HepG2 (cell line): Measurements from ENCODE around the gene SYN1. TPM values are rescaled to one million over a fixed set of nuclear protein-coding genes. Genes with fewer than 3 reads are reported as not detected.

Experiments used
- ATAC-seq: fragments of 200-7000 bp; cut with Tn5 transposase; 3 replicates; pipeline ENCODE4 v1.9.1; 2020; ENCODE audit warnings: mild to moderate bottlenecking, moderate library complexity
- BruUV-seq: library from RNA; stranded (reverse); fragments of 400-500 nt; replicated peaks from 2 replicates; lab custom pipeline; 2021; lab: Mats Ljungman, UMichigan
- CTCF ChIA-PET: fragments of 300-600 bp; formaldehyde crosslinking; extraction: SDS; loops from one replicate; lab custom pipeline; 2021; ENCODE audit warnings: low total read pairs, inconsistent platforms, low intra/inter-chr PET ratio; lab: Yijun Ruan, JAX
- POLR2A ChIA-PET: fragments of 350-600 bp; sonication (Branson Sonifier 250); formaldehyde crosslinking; loops from one replicate; lab custom pipeline; 2020; ENCODE audit warnings: antibody characterized with exemption, inconsistent platforms; lab: Yijun Ruan, JAX
- DNase-seq: peaks from one replicate; pipeline ENCODE4 v3.0.0-alpha.2; 2015; ENCODE audit warnings: low spot score
- FAIRE-seq: peaks from 3 replicates; lab custom pipeline; 2011; peaks lifted over from hg19 to GRCh38; lab: Jason Lieb, UNC
- H2AFZ ChIP-seq: one replicate; pipeline ENCODE4 v1.6.1; 2011; ENCODE audit warnings: low read length, inconsistent platforms
- H3K27ac ChIP-seq: fragments of 300-600 bp; 3 replicates; pipeline ENCODE4 v1.8.0; 2011; ENCODE audit warnings: mixed run types, mild to moderate bottlenecking, mixed read lengths, low read length, inconsistent platforms; ENCODE audit not compliant: insufficient read depth; ENCODE audit errors: extremely low read length
- H3K27me3 ChIP-seq, 2 experiments: fragments of 200-600 bp in 1 of 2; 2 replicates in 1 of 2; 3 replicates in 1 of 2; pipeline versions ENCODE4 v1.6.0 to v1.8.0; 2011; ENCODE audit warnings: low read length in 2 of 2, mild to moderate bottlenecking in 2 of 2, moderate library complexity in 2 of 2, inconsistent platforms in 1 of 2; ENCODE audit not compliant: insufficient read depth in 2 of 2, control insufficient read depth in 1 of 2
- H3K36me3 ChIP-seq, 2 experiments: fragments of 200-600 bp in 1 of 2; replicated peaks in 1 of 2; 2 replicates in 1 of 2; 3 replicates in 1 of 2; pipeline versions ENCODE4 v1.5.1 to v1.8.0; 2011; ENCODE audit warnings: low read length in 2 of 2, inconsistent platforms in 1 of 2; ENCODE audit not compliant: insufficient read depth in 2 of 2, control insufficient read depth in 1 of 2
- H3K4me1 ChIP-seq: 2 replicates; pipeline ENCODE4 v1.5.1; 2012; ENCODE audit warnings: low read length, inconsistent platforms; ENCODE audit not compliant: insufficient read depth
- H3K4me2 ChIP-seq: 2 replicates; pipeline ENCODE4 v1.6.0; 2011; ENCODE audit warnings: low read depth, low read length, inconsistent platforms
- H3K4me3 ChIP-seq, 3 experiments: fragments of 200-600 bp in 1 of 3; sonication (generic), shearing (Covaris generic) in 1 of 3; replicated peaks in 1 of 3; 2 replicates each; pipeline ENCODE4 v1.5.1; 2011 to 2016; ENCODE audit warnings: low read length in 3 of 3, inconsistent platforms in 2 of 3, low read depth in 2 of 3, mild to moderate bottlenecking in 2 of 3, control low read depth in 1 of 3, mixed read lengths in 1 of 3; ENCODE audit not compliant: insufficient read depth in 1 of 3
- H3K79me2 ChIP-seq: one replicate; pipeline ENCODE4 v1.6.1; 2011; ENCODE audit warnings: low read length, inconsistent platforms; ENCODE audit not compliant: insufficient read depth
- H3K9ac ChIP-seq: 2 replicates; pipeline ENCODE4 v1.6.0; 2011; ENCODE audit warnings: mild to moderate bottlenecking, low read depth, low read length, inconsistent platforms; ENCODE audit not compliant: insufficient read depth
- H3K9me3 ChIP-seq: 2 replicates; pipeline ENCODE4 v1.5.1; 2012; ENCODE audit warnings: mild to moderate bottlenecking, low read length
- H4K20me1 ChIP-seq: 2 replicates; pipeline ENCODE4 v1.6.0; 2011; ENCODE audit warnings: inconsistent platforms, mild to moderate bottlenecking, low read length, moderate library complexity; ENCODE audit not compliant: insufficient read depth
- BCL6 ChIP-seq: IDR thresholded peaks from 2 replicates; pipeline ENCODE4 v1.6.1; 2016; ENCODE audit warnings: missing genetic modification reagents, missing compliant biosample characterization
- CC2D1A ChIP-seq: sonication (generic); formaldehyde crosslinking; IDR thresholded peaks from 2 replicates; pipeline ENCODE4 v1.8.1; 2023; ENCODE audit warnings: mild to moderate bottlenecking, missing genetic modification reagents
- ELF1 ChIP-seq: sonication (generic); formaldehyde crosslinking; IDR thresholded peaks from 2 replicates; pipeline ENCODE4 v1.4.0; 2020; ENCODE audit warnings: missing genetic modification reagents
- EZH2 ChIP-seq: conservative IDR thresholded peaks from 2 replicates; pipeline ENCODE4 v1.6.1; 2012; ENCODE audit warnings: mild to moderate bottlenecking, low read depth, low read length, moderate library complexity
- FOXP1 ChIP-seq, 2 experiments: fragments of 450-650 bp in 1 of 2; IDR thresholded peaks; 2 replicates each; pipeline ENCODE4 v1.6.1; 2017 to 2018; ENCODE audit warnings: antibody characterized with exemption in 1 of 2
- GABPB1 ChIP-seq: IDR thresholded peaks from 2 replicates; pipeline ENCODE4 v1.6.1; 2016; ENCODE audit warnings: mild to moderate bottlenecking, missing genetic modification reagents, moderate library complexity, missing compliant biosample characterization
- GLMP ChIP-seq: sonication (generic); formaldehyde crosslinking; IDR thresholded peaks from 2 replicates; pipeline ENCODE4 v1.9.0; 2021; ENCODE audit warnings: missing genetic modification reagents, mild to moderate bottlenecking, borderline replicate concordance
- HNF4G ChIP-seq, 2 experiments: sonication (generic) in 1 of 2; formaldehyde crosslinking in 1 of 2; IDR thresholded peaks; 2 replicates each; pipeline versions ENCODE4 v1.4.0 to v1.6.1; 2011 to 2020; ENCODE audit warnings: borderline replicate concordance in 2 of 2, low read depth in 2 of 2, mild to moderate bottlenecking in 2 of 2, low read length in 1 of 2, missing genetic modification reagents in 1 of 2, moderate library complexity in 1 of 2
- NR1H2 ChIP-seq: sonication (generic); formaldehyde crosslinking; IDR thresholded peaks from 2 replicates; pipeline ENCODE4 v1.8.1; 2022; ENCODE audit warnings: low read depth, missing genetic modification reagents, borderline replicate concordance
- SUZ12 ChIP-seq: fragments of 150-350 bp; IDR thresholded peaks from 2 replicates; pipeline ENCODE4 v1.6.1; 2014; ENCODE audit warnings: low read depth, low read length
- THYN1 ChIP-seq: sonication (generic); formaldehyde crosslinking; IDR thresholded peaks from 2 replicates; pipeline ENCODE4 v1.8.1; 2023; ENCODE audit warnings: low read depth, mild to moderate bottlenecking, moderate library complexity, missing genetic modification reagents, borderline replicate concordance
- TSC22D2 ChIP-seq: sonication (generic); formaldehyde crosslinking; IDR thresholded peaks from 2 replicates; pipeline ENCODE4 v1.5.1; 2020; ENCODE audit warnings: missing genetic modification reagents, mild to moderate bottlenecking, borderline replicate concordance
- ZFP62 ChIP-seq: sonication (generic); formaldehyde crosslinking; IDR thresholded peaks from 2 replicates; pipeline ENCODE4 v1.4.0; 2020; ENCODE audit warnings: missing genetic modification reagents
- ZKSCAN8 ChIP-seq: IDR thresholded peaks from 2 replicates; pipeline ENCODE4 v1.6.1; 2016; ENCODE audit warnings: borderline replicate concordance, missing genetic modification reagents, missing compliant biosample characterization
- ZNF101 ChIP-seq: sonication (generic); formaldehyde crosslinking; IDR thresholded peaks from 2 replicates; pipeline ENCODE4 v1.4.0; 2020; ENCODE audit warnings: mild to moderate bottlenecking, low read depth, missing genetic modification reagents, borderline replicate concordance
- ZSCAN20 ChIP-seq: sonication (generic); formaldehyde crosslinking; IDR thresholded peaks from 2 replicates; pipeline ENCODE4 v1.4.0; 2020; ENCODE audit warnings: missing genetic modification reagents, mild to moderate bottlenecking, borderline replicate concordance
- in situ Hi-C: cut with HindIII; loops from 2 replicates; pipeline ENCODE4 v1.10.0; 2017; ENCODE audit warnings: low pct_unique_long_range_greater_than_20kb; ENCODE audit not compliant: extremely low pct_ligation_motif_present
- intact Hi-C: fragments of 100-400 bp; cut with micrococcal nuclease; formaldehyde crosslinking; loops from one replicate; pipeline ENCODE4 v1.10.0; 2022; ENCODE audit not compliant: unreplicated experiment
- polyA plus RNA-seq, 8 experiments: library from polyadenylated mRNA; depleted of rRNA in 3 of 8; stranded (reverse) in 7 of 8; unstranded in 1 of 8; fragments of >200 nt; fragmentation: Illumina TruSeq in 4 of 8; extraction: Trizol in 4 of 8; gene quantifications; 2 replicates each; pipeline versions ENCODE4 v1.2.1 to v1.2.3, GENCODE V29; 2011 to 2016; ENCODE audit warnings: low read depth in 4 of 8, missing spikeins in 1 of 8, mixed read lengths in 1 of 8; ENCODE audit not compliant: insufficient read depth in 1 of 8
- total RNA-seq, 5 experiments: library from RNA; depleted of rRNA; stranded (reverse); fragments of >200 nt; fragmentation: Illumina TruSeq; extraction: Trizol; gene quantifications; 2 replicates each; pipeline ENCODE4 v1.2.3, GENCODE V29; 2016; ENCODE audit warnings: low read depth in 1 of 5

The SYN1 gene
- total and polyA plus RNA-seq, 2 of the 13 experiments (the other 11 are each of a cell fraction or from before 2014, with no cell fraction given), result not detected

GRCh38 chrX:47612418-47612817 lies 7.2 kb downstream of the SYN1 start:
- no peak overlapping the region for H3K4me2 ChIP-seq
- H3K4me1 ChIP-seq, result no peaks in the 10 kb centered on the region
- no peak for ATAC-seq
- no peaks in the 10 kb centered on the region for H3K36me3 ChIP-seq
- DNase-seq, result no peak
- no peak overlapping the region for H3K4me3 ChIP-seq
- no peak overlapping the region for H2AFZ ChIP-seq
- intact Hi-C loops (no loop called here), in situ Hi-C loops (no loop called here)
- ChIA-PET CTCF (no interaction called here), POLR2A (no interaction called here)
- no peaks in the 10 kb centered on the region for H3K27me3 ChIP-seq
- no peak for FAIRE-seq
- H3K27ac ChIP-seq, result no peak overlapping the region
- no peak for TF ChIP-seq ZSCAN20 (CRISPR knock-in tag)
- TF ChIP-seq ZNF101 (CRISPR knock-in tag), result no peak
- TF ChIP-seq TSC22D2 (CRISPR knock-in tag), result no peak
- TF ChIP-seq HNF4G (IDR thresholded peaks at IDR 0.05; ENCODE audit: borderline replicate concordance, low read depth, low read length), result no peak
- TF ChIP-seq HNF4G (CRISPR knock-in tag; IDR thresholded peaks at IDR 0.05; ENCODE audit: borderline replicate concordance, low read depth), result no peak
- no peak for TF ChIP-seq EZH2
- no peak for TF ChIP-seq GLMP (CRISPR knock-in tag)
- no peak for TF ChIP-seq THYN1 (CRISPR knock-in tag)
- TF ChIP-seq GABPB1 (CRISPR knock-in tag), result no peak
- no peak for TF ChIP-seq FOXP1 (IDR thresholded peaks at IDR 0.05)
- TF ChIP-seq FOXP1 (CRISPR knock-in tag; IDR thresholded peaks at IDR 0.05), result no peak
- no peak for TF ChIP-seq ELF1 (CRISPR knock-in tag)
- TF ChIP-seq SUZ12, result no peak
- TF ChIP-seq NR1H2 (CRISPR knock-in tag), result no peak
- TF ChIP-seq ZFP62 (CRISPR knock-in tag), result no peak
- TF ChIP-seq BCL6 (CRISPR knock-in tag), result no peak
- no peak for TF ChIP-seq ZKSCAN8 (CRISPR knock-in tag)
- no peak for TF ChIP-seq CC2D1A (CRISPR knock-in tag)
- no peak overlapping the region for H3K9ac ChIP-seq
- H3K79me2 ChIP-seq, result no peaks in the 10 kb centered on the region
- H4K20me1 ChIP-seq, result no peaks in the 10 kb centered on the region
- no peaks in the 10 kb centered on the region for H3K9me3 ChIP-seq
- no TSS peak for BruUV-seq
